Muscle of arm (tissue), 12 donors: Measurements from ENCODE around the gene IL4R. TPM values are rescaled to one million over a fixed set of nuclear protein-coding genes. Genes with fewer than 3 reads are reported as not detected.
A peak's percentile ranks its signal among the peaks of the same experiment; 100 is the strongest.

Experiments
- DNase-seq: peaks from one replicate; pipeline ENCODE4 v3.0.0-alpha.2; 2013
- polyA plus RNA-seq, 12 donors: library from polyadenylated mRNA; unstranded; fragments of 120-200 nt; gene quantifications; one replicate each; pipeline ENCODE4 v1.2.1, GENCODE V29; 2013; ENCODE audit not compliant: insufficient read length in 12 of 12

Gene IL4R
- polyA plus RNA-seq, 12 donors = 8.6 to 39.4 (median 13.2) TPM; not detected in 1

DNA sequence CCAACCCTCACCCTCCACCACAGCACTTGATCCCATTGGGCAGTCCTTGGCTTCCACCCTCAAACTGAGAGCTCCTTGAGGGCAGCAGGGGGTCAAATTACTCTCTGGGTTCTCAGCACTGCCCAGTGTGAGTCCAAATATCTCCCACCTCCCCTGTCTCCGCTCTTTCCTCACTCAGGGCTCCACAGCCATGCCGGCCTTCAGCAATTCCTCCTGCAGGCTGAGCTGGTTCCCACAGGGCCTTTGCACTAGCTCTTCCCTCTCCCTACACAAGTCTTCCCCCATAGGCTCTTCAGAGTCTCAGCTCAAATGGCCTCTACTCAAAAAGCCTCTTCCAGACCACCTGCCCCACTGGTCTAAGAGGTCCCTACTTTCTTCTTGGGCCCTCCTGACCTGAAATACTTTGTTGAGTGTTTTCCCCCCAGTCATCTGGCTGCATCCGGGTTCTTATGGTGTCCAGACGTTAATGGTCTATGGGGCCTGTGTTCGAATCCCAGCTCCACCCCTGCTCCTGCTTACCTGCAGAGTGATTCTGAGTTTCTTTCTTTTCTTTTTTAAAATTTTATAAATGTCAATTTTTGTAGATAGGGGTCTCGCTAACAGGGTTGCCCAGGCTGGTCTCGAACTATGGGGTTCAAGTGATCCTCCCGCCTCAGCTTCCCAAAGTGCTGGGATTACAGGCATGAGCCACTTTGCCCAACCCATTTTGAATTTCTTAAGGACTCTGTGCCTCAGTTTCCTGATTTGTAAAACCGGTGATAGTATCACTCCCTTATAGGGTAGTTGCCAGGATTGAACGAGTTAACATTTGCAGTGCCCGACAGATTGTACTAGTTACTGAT lies 973 bp upstream of the IL4R start:
- DNase-seq = no peak

- DNase-seq = peak; percentile 69
Measured at GRCh38 chr16:27314161-27314723, 468 bp downstream of the IL4R start.

DNA sequence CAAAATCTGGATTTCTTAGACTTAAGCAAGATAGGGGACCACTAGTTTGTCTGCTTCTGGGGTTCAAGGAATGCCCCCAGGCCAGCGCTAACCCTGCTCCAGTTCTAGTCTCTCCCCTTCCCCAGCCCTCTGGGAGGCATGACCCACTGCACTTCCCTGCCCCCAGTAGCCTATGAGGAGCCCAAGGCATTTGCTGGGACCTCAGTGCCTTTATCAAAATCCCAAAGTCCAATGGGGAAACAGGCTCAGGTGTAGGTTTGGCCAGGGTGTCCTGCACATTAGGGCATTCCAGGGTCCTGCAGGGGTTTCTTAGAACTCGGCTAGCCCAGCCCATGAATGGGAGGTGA lies 1.2 kb downstream of the IL4R start:
- no peak for DNase-seq

DNA sequence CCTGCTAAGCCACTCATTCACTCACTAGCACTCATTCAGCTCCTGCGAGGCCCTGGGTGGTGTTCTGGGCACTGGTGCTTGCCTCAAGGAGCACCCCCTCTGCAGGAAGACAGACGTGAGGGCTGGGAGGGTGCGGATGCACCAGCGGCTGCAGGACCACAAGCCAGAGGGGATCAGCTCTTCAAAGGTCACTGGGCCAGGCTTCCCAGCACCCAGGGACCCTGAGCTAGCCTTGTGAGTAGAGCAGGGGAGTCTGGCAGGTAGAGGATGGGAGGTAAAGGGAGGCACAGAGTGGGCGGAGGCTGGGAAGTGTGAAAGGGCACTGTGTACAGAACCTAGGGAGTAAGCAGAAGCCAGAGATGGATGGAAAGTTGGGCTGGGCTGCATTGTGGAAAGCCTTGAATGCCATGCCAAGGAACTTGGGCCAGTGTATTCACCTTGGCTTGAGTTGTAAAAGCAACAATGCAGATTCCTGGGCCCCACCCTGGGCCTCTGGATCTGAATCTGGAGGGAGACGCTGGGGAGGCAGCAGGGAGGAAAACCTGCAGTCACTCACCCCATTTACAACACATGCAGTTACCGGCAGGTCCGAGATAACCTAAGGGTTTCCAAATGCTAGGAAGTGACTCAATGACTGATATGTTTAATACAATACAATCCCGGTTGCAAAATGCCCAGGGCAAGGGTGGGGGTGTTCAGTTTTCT lies 1.7 kb downstream of the IL4R start:
- DNase-seq = no peak

- no peak for DNase-seq
Measured at GRCh38 chr16:27316038-27316680, 2.4 kb downstream of the IL4R start.

- no peak for DNase-seq
Measured at GRCh38 chr16:27317320-27317719, 3.5 kb downstream of the IL4R start.

DNA sequence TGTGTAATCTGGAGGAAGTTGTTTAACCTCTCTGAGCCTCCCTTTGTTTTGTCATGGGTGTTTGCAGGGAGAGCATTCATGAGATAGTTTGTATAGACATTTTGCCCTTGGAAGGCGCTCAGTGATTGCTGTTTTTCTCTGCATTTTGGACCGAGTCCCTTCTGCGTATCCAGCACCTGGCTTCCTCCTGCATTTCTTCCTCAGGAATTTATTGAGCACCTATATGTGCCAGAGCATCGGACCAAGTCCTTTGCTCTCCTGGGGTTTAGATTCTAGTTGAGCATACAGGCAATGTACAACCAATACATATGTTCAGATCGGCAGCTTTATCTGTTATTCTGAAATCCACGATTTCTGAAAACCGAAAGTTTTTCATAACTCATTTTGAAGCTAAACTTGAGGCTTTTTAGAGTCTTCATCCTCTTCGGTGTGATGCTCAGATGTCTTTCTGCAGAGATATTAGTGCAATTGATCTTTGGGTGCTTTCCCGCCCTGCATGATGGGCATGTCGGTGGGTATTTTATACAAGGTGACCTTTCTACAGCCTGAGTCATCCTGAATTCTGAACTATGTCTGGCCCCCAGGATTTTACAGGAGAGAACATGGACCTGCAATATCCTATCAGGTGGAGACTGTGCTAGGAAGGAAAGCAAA lies 4.1 kb downstream of the IL4R start:
- DNase-seq = no peak

DNA sequence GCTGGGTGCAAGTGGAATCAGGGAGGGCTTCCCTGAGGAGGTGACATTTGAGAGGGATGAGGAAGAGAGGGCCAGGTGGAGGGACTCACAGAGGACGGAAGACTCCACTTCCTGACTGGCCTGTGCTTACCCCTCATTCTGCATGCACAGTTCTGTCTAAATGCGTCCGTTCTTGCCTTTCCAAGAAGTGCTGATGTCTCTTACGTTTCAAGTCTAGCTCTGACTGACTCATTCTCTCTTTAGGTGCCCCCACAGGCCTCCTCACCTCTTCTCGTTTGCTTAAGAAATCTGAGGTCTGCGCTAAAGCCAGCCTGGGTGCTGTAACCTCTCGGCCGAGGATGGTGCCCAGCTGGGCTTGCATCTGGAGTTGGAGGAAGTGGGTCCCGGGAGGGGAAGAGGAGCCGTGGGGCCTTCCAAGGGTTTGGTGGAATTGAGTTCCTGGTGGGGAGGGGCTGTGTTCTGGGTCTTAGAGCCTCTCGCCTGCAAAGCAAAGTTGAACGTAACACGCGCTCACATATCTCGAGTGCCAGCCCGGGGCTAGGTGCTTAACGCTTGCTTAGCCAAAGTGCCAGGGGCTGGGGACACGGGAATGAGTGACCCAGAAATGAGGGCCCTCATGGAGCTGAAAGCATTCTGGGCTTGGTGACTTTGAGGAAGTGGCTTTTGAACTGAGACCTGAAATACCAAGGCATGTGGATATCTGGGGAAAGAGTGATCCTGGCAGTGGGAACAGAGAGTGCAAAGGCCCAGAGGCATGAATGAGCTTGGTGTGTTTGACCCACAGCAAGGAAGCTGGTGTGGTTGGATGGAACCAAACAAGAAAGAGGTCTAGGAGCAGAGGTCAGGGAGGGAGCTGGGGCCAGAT lies 4.8 kb downstream of the IL4R start:
- DNase-seq = no peak

DNA sequence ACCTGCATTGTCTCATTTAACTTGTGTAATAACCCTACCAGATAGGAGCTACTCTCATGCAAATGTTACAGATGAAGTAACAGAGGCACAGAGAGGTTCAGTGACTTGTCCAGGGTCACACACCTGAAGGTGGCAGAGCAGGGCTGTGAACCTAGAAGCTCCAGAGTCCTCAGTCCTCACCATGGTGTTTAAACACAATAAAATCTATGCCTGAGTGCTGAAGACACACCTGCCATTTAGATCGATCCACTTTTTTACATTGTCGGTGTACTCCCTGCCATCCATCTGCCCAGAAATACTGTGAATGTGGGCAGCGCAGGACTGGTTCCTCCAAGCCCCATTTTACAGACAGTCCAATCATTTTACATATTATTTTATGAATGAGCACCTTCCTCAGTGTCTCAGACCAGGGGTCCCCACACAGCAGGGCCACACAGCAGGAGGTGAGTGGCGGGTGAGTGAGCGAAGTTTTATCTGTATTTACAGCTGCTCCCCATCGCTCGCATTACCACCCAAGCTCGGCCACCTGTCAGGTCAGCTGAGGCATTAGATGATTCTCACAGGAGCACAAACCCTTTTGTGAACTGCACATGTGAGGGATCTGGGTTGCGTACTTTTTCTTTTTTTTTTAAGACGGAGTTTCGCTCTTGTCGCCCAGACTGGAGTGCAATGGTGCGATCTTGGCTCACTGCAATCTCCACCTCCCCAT lies 5.6 kb downstream of the IL4R start:
- no peak for DNase-seq

GRCh38 chr16:27320261-27321012 lies 6.7 kb downstream of the IL4R start:
- no peak for DNase-seq

DNA sequence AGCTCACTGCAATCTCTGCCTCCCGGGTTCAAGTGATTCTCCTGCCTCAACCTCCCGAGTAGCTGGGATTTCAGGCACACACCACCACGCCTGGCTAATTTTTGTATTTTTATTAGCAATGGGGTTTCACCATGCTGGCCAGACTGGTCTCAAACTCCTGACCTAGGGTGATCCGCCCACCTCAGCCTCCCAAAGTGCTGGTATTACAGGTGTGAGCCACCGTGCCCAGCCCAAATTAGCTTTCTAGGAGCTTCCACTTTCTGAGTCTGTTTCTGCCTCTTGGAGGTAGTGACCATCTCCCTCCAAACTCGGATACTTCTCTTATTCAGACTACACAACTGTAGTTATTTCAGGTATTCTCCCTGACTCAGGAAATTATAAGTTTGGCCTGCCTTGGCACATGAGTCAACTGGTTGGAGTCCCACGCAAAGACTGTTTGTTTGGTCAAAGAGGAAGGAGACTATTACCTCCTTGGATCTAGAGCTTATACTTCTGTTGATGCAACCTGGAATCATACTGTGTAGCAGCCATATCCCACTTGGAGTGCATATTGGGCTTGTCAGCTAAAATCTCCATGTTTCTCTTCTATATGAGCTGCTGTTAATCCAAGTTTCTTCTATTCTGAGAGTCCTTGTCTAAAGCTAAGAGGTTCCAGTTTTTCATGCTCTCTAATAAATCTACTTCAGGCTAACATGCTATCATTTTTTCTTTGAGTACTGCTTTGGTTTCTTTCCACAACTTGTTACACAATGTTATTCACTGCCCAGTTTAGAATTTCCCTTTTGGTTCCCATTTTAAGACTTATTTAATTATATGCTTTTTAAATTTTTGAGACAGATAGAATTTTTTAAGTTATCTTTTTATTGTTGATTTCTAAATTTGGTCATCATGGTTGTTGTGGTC lies 7.5 kb downstream of the IL4R start:
- no peak for DNase-seq

DNA sequence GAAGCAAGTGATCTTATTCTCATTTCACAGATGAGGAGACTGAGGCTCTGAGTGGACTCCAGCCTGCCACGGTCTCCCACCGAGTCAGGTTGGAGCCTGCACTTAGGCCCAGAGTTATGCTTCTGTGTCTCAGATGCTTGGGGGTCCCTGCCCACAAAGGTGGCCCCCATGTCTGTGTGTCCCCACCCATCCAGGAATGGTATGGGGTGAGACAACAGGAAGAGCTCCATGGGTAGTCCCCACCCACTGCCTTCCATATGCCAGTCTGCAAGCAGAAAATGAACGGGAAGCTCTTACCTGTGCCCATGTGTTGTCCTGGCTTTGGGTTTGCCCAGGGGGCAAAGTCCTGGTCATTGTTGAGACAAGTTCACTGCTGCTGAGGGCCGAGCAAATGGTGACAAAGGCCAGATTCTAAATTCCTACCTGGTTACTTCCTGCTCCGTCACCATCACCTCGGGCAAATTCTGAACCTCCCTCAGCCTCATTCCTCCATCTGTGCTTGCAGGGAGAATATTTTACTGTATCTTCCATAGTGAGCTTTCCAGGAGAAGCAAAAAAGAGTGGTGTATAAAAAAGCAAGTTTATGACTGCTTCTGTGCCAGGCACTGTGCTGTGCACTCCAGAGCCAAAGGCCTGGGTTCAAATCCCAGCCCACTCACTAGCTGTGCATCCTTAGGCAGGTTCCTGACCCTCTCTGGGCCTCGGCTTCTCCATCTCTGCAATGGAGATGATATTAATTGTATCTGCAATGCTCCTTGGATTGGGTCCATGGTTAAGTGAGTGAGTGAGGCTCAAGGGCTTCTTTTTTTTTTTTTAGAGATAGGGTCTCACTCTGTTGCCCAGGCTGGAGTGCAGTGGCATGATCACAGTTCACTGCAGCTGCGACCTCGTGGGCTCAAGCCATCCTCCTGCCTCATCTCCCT lies 9.3 kb downstream of the IL4R start:
- DNase-seq = no peak

DNA sequence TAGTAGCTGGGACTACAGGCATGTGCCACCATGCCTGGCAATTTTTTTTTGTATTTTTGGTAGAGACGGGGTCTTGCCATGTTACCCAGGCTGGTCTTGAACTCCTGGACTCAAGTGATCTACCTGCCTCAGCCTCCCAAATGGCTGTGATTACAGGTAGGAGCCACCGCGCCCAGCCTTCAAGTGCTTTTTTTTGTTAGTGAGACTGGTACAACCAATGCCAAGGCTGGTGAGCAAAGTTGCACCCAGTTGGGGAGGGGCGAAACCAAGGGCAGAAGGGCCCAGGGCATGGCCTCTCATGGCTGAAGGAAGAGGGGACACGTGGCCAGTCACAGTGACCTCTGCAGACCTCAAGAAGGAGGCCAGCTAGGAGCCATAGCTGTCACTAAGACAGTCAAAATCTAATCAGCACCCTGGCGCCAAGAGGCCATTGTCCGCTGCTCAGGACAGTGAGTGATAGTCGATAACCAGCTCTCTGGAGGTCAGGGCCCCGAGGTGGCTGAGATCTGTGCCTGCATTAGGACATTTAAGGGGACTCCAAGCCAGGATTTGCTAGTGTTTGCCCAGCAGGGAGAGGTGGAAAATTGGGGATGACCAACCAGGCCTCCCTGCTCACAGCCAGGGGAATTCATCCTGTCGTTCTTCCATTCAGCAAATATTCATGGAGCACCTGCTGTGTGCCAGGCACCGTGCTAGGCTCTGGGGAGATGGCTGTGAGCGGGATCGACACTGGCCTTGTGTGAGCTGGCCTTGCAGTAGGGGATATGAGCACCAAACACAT lies 10.2 kb downstream of the IL4R start:
- DNase-seq = no peak

DNA sequence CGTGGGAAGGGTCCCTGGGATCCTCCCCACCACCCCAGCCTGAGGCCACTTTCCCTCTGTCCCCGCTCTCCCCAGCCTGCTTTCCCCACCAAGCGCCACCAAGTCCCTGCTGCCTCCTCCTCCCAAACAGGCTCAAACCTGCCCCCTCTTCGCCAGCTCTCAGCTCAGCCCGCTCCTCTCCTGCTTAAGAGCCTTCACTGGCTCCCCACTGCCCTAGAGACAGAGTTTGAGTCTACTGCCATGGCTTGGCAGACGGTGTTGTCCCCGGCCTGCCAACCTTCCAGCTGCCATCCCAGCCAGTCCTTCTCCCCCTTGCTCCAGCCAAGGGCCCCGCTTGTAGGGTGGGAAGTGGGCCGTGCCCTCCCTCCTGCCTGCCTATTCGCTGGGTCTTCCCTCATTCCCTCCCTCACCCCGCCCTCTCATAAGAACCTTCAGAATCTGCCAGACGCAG lies 11.1 kb downstream of the IL4R start:
- DNase-seq = no peak

- DNase-seq = no peak
Measured at GRCh38 chr16:27325736-27326135, 12.0 kb downstream of the IL4R start.

- no peak for DNase-seq
Measured at GRCh38 chr16:27326251-27326650, 12.5 kb downstream of the IL4R start.
